HL-60 (cell line): ENCODE data around the gene ASRGL1.

Source experiments
- CTCF ChIP-seq: IDR thresholded peaks from one replicate; pipeline ENCODE4 v1.5.1; 2011; ENCODE audit warnings: low read length, control low read depth, inconsistent platforms; ENCODE audit not compliant: insufficient read depth
- POLR2AphosphoS5 ChIP-seq: IDR thresholded peaks from 2 replicates; pipeline ENCODE4 v1.6.1; 2012; ENCODE audit warnings: low read depth
- TF ChIP-seq, protein P1 (sequence below): IDR thresholded peaks from 2 replicates; pipeline ENCODE4 v1.6.1; 2012; ENCODE audit warnings: low read depth; ENCODE audit not compliant: insufficient replicate concordance

DNA sequence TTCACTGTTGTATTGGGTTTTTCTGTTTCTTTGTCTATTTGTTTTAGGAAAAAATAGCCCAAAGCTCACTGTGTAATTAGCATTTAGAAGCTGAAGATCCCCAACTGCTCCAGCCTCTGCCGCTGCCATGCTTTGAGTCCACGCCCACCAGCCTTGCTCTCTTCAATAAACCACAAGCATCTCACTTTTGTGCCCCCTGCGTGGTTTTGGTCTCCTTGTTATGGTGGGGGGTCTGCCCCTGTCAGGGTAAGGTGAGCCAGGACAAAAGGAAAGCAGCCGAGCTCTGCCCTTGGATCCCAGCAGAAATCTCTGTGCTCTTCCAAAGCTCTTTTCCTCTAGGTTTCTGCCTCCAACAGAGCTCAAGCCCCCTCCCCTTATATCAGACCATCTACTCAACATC is 85.8 kb downstream of the ASRGL1 start:
- TF ChIP-seq CTCF: no peak
- no peak for TF ChIP-seq POLR2AphosphoS5
- TF ChIP-seq, protein P1, sequence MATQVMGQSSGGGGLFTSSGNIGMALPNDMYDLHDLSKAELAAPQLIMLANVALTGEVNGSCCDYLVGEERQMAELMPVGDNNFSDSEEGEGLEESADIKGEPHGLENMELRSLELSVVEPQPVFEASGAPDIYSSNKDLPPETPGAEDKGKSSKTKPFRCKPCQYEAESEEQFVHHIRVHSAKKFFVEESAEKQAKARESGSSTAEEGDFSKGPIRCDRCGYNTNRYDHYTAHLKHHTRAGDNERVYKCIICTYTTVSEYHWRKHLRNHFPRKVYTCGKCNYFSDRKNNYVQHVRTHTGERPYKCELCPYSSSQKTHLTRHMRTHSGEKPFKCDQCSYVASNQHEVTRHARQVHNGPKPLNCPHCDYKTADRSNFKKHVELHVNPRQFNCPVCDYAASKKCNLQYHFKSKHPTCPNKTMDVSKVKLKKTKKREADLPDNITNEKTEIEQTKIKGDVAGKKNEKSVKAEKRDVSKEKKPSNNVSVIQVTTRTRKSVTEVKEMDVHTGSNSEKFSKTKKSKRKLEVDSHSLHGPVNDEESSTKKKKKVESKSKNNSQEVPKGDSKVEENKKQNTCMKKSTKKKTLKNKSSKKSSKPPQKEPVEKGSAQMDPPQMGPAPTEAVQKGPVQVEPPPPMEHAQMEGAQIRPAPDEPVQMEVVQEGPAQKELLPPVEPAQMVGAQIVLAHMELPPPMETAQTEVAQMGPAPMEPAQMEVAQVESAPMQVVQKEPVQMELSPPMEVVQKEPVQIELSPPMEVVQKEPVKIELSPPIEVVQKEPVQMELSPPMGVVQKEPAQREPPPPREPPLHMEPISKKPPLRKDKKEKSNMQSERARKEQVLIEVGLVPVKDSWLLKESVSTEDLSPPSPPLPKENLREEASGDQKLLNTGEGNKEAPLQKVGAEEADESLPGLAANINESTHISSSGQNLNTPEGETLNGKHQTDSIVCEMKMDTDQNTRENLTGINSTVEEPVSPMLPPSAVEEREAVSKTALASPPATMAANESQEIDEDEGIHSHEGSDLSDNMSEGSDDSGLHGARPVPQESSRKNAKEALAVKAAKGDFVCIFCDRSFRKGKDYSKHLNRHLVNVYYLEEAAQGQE: no peak
